Panc1 (cell line): ENCODE measurements around the gene SMCHD1. TPM values are rescaled to one million over a fixed set of nuclear protein-coding genes. Genes with fewer than 3 reads are reported as not detected.
"Not testable (repeated sequence)": the region's sequence is repeated elsewhere in the genome, so short reads cannot be mapped to it uniquely, and the experiment has no call there.

Experiments
- ATAC-seq: fragments of 200-7000 bp; cut with Tn5 transposase; 2 replicates; pipeline ENCODE4 v1.9.1; 2020; ENCODE audit warnings: mild to moderate bottlenecking, moderate library complexity
- BruUV-seq: library from RNA; stranded (reverse); fragments of 400-500 nt; replicated peaks from 2 replicates; lab custom pipeline; 2021; lab: Mats Ljungman, UMichigan
- CTCF ChIA-PET: fragments of 300-600 bp; sonication (Branson Sonifier 250); formaldehyde crosslinking; loops from one replicate; lab custom pipeline; 2022; ENCODE audit warnings: antibody characterized with exemption; lab: Charles Lee
- POLR2A ChIA-PET: fragments of 300-600 bp; sonication (Branson Sonifier 250); formaldehyde crosslinking; loops from one replicate; lab custom pipeline; 2022; ENCODE audit warnings: antibody characterized with exemption; lab: Charles Lee
- DNase-seq: peaks from one replicate; pipeline ENCODE4 v3.0.0-alpha.2; 2010; ENCODE audit warnings: low read depth, low spot score
- H3K27ac ChIP-seq: 2 replicates; pipeline ENCODE4 v1.5.1; 2011; ENCODE audit warnings: mild to moderate bottlenecking, low read length, inconsistent platforms
- H3K27me3 ChIP-seq: fragments of 200-500 bp; sonication (Bioruptor generic); 2 replicates; pipeline ENCODE4 v1.6.0; 2014; ENCODE audit warnings: low read length, inconsistent platforms; ENCODE audit not compliant: control insufficient read depth, insufficient read depth
- H3K36me3 ChIP-seq: fragments of 200-500 bp; sonication (Bioruptor generic); 2 replicates; pipeline ENCODE4 v1.5.1; 2014; ENCODE audit warnings: inconsistent platforms, mild to moderate bottlenecking, low read length, moderate library complexity; ENCODE audit not compliant: control insufficient read depth, insufficient read depth
- H3K4me1 ChIP-seq: 2 replicates; pipeline ENCODE4 v1.5.1; 2011; ENCODE audit warnings: inconsistent platforms, mild to moderate bottlenecking, low read length, moderate library complexity; ENCODE audit not compliant: control insufficient read depth, insufficient read depth
- H3K4me3 ChIP-seq, 2 experiments: 2 replicates each; pipeline ENCODE4 v1.5.1; 2011 to 2012; ENCODE audit warnings: low read depth in 2 of 2, low read length in 2 of 2, mild to moderate bottlenecking in 2 of 2, inconsistent platforms in 1 of 2, moderate library complexity in 1 of 2
- H3K9me3 ChIP-seq: fragments of 200-500 bp; sonication (Bioruptor generic); 2 replicates; pipeline ENCODE4 v1.5.1; 2014; ENCODE audit warnings: low read depth, mild to moderate bottlenecking, inconsistent platforms, low read length, moderate library complexity; ENCODE audit not compliant: control insufficient read depth, insufficient read depth
- POLR2AphosphoS5 ChIP-seq: IDR thresholded peaks from 2 replicates; pipeline ENCODE4 v1.6.1; 2012; ENCODE audit warnings: mild to moderate bottlenecking, low read depth, low read length, moderate library complexity
- SIN3A ChIP-seq: IDR thresholded peaks from 2 replicates; pipeline ENCODE4 v1.6.1; 2012; ENCODE audit warnings: low read depth, mild to moderate bottlenecking, low read length, moderate library complexity, borderline replicate concordance; ENCODE audit not compliant: insufficient read depth
- TCF7L2 ChIP-seq: IDR thresholded peaks from 2 replicates; pipeline ENCODE4 v1.6.1; 2011; ENCODE audit warnings: mild to moderate bottlenecking, low read depth, low read length, inconsistent platforms
- in situ Hi-C: cut with HindIII; loops from 2 replicates; pipeline ENCODE4 v1.10.0; 2016; ENCODE audit warnings: low sequenced_read_pairs, low pct_unique_long_range_greater_than_20kb
- intact Hi-C: fragments of 100-400 bp; cut with micrococcal nuclease; formaldehyde crosslinking; loops from one replicate; pipeline ENCODE4 v1.10.0; 2022; ENCODE audit not compliant: unreplicated experiment
- total RNA-seq: library from RNA; stranded (reverse); gene quantifications from one replicate; pipeline ENCODE4 v1.2.1, GENCODE V29; 2021; ENCODE audit not compliant: unreplicated experiment
- TF ChIP-seq, protein P1 (sequence below): fragments of 450-650 bp; IDR thresholded peaks from 2 replicates; pipeline ENCODE4 v1.5.1; 2017; ENCODE audit warnings: mild to moderate bottlenecking
- TF ChIP-seq, protein P2 (sequence below), 2 experiments: IDR thresholded peaks; 2 replicates each; pipeline ENCODE4 v1.6.1; 2011 to 2012; ENCODE audit warnings: low read depth in 2 of 2, control low read depth in 1 of 2, low read length in 1 of 2, mild to moderate bottlenecking in 1 of 2, moderate library complexity in 1 of 2; ENCODE audit not compliant: insufficient read depth in 1 of 2

SMCHD1 gene
- total RNA-seq, 1 experiment from 2014 or later = 40.9 TPM

DNA sequence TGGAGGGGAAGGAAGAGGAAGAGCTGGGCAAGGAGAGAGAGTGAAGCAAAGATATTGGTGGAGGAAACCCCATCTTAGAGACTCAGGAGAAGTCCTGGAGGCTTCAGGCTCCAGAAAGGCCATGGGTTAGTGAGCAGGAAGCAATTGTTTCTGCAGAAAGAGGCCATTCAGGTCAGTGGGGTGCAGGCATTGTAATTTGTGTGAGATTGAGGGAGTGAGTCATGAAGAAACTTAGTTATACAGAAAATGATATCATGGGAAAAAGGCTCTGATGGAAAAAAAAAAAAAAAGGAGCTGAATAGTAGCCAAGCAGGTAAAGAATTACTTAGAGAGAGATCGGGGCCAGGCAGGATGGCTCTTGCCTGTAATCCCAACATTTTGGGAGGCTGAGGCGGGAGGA is 195.3 kb downstream of the SMCHD1 start:
- ATAC-seq (no peak), DNase-seq (no peak)
- intact Hi-C loops (no loop called here), in situ Hi-C loops (no loop called here)
- H3K27ac ChIP-seq = no peak overlapping the region
- ChIA-PET POLR2A (interaction anchor here (0.6 kb wide), 1 partner anchor 35 kb away, joined by 7 read pairs; no protein-coding TSS in a partner anchor), CTCF (no interaction called here)
- peaks cover 3% of the 10 kb centered on the region; the same call in 1 of the 2 replicates for H3K4me1 ChIP-seq
- BruUV-seq = no TSS peak
- no peaks in the 10 kb centered on the region for H3K36me3 ChIP-seq
- H3K4me3 ChIP-seq = no peak overlapping the region
- no peaks in the 10 kb centered on the region for H3K9me3 ChIP-seq
- H3K27me3 ChIP-seq = peaks cover 24% of the 10 kb centered on the region
- TF ChIP-seq SIN3A = no peak
- TF ChIP-seq, protein P1, sequence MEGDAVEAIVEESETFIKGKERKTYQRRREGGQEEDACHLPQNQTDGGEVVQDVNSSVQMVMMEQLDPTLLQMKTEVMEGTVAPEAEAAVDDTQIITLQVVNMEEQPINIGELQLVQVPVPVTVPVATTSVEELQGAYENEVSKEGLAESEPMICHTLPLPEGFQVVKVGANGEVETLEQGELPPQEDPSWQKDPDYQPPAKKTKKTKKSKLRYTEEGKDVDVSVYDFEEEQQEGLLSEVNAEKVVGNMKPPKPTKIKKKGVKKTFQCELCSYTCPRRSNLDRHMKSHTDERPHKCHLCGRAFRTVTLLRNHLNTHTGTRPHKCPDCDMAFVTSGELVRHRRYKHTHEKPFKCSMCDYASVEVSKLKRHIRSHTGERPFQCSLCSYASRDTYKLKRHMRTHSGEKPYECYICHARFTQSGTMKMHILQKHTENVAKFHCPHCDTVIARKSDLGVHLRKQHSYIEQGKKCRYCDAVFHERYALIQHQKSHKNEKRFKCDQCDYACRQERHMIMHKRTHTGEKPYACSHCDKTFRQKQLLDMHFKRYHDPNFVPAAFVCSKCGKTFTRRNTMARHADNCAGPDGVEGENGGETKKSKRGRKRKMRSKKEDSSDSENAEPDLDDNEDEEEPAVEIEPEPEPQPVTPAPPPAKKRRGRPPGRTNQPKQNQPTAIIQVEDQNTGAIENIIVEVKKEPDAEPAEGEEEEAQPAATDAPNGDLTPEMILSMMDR = no peak
- no peak for TF ChIP-seq POLR2AphosphoS5
- TF ChIP-seq, protein P2, sequence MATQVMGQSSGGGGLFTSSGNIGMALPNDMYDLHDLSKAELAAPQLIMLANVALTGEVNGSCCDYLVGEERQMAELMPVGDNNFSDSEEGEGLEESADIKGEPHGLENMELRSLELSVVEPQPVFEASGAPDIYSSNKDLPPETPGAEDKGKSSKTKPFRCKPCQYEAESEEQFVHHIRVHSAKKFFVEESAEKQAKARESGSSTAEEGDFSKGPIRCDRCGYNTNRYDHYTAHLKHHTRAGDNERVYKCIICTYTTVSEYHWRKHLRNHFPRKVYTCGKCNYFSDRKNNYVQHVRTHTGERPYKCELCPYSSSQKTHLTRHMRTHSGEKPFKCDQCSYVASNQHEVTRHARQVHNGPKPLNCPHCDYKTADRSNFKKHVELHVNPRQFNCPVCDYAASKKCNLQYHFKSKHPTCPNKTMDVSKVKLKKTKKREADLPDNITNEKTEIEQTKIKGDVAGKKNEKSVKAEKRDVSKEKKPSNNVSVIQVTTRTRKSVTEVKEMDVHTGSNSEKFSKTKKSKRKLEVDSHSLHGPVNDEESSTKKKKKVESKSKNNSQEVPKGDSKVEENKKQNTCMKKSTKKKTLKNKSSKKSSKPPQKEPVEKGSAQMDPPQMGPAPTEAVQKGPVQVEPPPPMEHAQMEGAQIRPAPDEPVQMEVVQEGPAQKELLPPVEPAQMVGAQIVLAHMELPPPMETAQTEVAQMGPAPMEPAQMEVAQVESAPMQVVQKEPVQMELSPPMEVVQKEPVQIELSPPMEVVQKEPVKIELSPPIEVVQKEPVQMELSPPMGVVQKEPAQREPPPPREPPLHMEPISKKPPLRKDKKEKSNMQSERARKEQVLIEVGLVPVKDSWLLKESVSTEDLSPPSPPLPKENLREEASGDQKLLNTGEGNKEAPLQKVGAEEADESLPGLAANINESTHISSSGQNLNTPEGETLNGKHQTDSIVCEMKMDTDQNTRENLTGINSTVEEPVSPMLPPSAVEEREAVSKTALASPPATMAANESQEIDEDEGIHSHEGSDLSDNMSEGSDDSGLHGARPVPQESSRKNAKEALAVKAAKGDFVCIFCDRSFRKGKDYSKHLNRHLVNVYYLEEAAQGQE (IDR thresholded peaks at IDR 0.05; ENCODE audit: insufficient read depth in 1 of 2, low read depth in 2 of 2, low read length in 1 of 2) = no peak

DNA sequence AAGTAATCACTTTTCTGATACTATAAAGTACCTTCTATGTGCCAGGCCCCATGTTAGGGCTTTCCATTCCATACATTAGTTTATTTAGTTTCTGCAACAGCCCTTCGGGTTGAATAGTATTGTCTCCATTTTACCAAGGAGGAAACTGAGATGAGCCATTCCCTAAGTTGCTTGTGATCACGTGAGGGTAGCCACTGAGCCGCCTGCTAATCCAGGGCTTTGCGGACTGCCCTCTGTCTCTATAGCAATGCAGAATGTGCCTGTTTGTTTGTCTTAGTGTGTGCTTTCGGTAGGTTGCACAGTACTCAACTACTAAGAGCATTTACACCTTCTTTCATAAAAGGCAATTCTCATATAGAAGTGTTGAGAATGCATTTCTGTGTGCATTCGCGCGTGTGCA is 196.2 kb downstream of the SMCHD1 start:
- intact Hi-C loops (no loop called here), in situ Hi-C loops (no loop called here)
- no TSS peak for BruUV-seq
- ATAC-seq (no peak), DNase-seq (no peak)
- Histone ChIP-seq H3K4me1 (no peaks in the 10 kb centered on the region), H3K27me3 (peaks cover 19% of the 10 kb centered on the region), H3K4me3 (no peak overlapping the region), H3K27ac (no peak overlapping the region), H3K36me3 (no peaks in the 10 kb centered on the region), H3K9me3 (no peaks in the 10 kb centered on the region)
- TF ChIP-seq TCF7L2 = no peak
- TF ChIP-seq POLR2AphosphoS5 = no peak
- no peak for TF ChIP-seq SIN3A
- TF ChIP-seq, protein P1 = no peak
- TF ChIP-seq, protein P2 (IDR thresholded peaks at IDR 0.05; ENCODE audit: insufficient read depth in 1 of 2, low read depth in 2 of 2, low read length in 1 of 2) = no peak
- CTCF ChIA-PET = no interaction called here
- POLR2A ChIA-PET = no interaction called here

DNA sequence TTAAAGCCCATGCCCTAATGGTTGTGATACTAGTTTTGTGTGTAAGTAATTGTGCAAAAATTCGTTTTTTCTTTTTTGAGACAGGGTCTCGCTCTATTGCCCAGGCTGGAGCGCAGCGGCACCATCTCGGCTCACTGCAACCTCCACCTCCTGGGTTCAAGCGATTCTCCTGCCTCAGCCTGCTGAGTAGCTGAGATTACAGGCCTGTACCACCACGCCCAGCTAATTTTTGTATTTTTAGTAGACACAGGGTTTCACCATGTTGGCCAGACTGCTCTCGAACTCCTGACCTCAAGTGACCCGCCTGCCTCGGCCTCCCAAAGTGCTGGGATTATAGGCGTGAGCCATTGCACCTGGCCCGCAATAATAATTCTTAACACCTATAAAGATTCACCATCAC is 196.9 kb downstream of the SMCHD1 start:
- BruUV-seq, H3K4me1 ChIP-seq, H3K27ac ChIP-seq, H3K4me3 ChIP-seq, intact Hi-C loops, in situ Hi-C loops, H3K9me3 ChIP-seq, POLR2A ChIA-PET, DNase-seq, ATAC-seq, H3K36me3 ChIP-seq: not testable (repeated sequence)
- H3K27me3 ChIP-seq = peaks cover 19% of the 10 kb centered on the region
- CTCF ChIA-PET = interaction anchor here (0.7 kb wide), 1 partner anchor 37 kb away, joined by 3 read pairs; no protein-coding TSS in a partner anchor
